ENCODE data around the gene PIK3R5. TPM values are rescaled to one million over a fixed set of nuclear protein-coding genes. Genes with fewer than 3 reads are reported as not detected.

The PIK3R5 gene
- total and polyA plus RNA-seq, 12 donors = 0.66 to 10.1 (median 2.2) TPM

- Histone ChIP-seq H3K36me3 (peaks cover 0 to 6% (median 0%) of the 10 kb centered on the region in 9 donors), H3K27me3 (peaks cover 8 to 73% (median 50%) of the 10 kb centered on the region in 7 donors), H3K4me3 (no peak overlapping the region), H3K9me3 (no peaks in the 10 kb centered on the region), H3K4me1 (peaks cover 0 to 54% (median 0%) of the 10 kb centered on the region in 9 donors), H3K27ac (no peak overlapping the region)
- no peak for TF ChIP-seq CTCF (IDR thresholded peaks at IDR 0.05)
- 88 to 89% methylated on average over 5 of the region's 5 CpGs for WGBS, 2 donors
- DNase-seq (no peak), ATAC-seq (no peak)
- intact Hi-C loops (cut with DNase I) = loop anchor here in 1 of 10 donors (10.0 kb wide), 1 partner anchor 57 kb away; no protein-coding TSS in a partner anchor
Measured at GRCh38 chr17:8961829-8962228, 3.7 kb downstream of the PIK3R5 start.

GRCh38 chr17:8960325-8961140 lies 5.0 kb downstream of the PIK3R5 start:
- Histone ChIP-seq H3K9me3 (no peaks in the 10 kb centered on the region), H3K4me1 (peaks cover 0 to 63% (median 0%) of the 10 kb centered on the region in 9 donors), H3K36me3 (peaks cover 0 to 6% (median 0%) of the 10 kb centered on the region in 9 donors), H3K4me3 (no peak overlapping the region), H3K27ac (peak overlapping the region in 1 of 10 donors; percentile 26), H3K27me3 (peaks cover 5 to 67% (median 45%) of the 10 kb centered on the region in 7 donors)
- DNase-seq (no peak), ATAC-seq (no peak)
- intact Hi-C loops (cut with DNase I) = loop anchor here in 1 of 10 donors (10.0 kb wide), 1 partner anchor 56 kb away; no protein-coding TSS in a partner anchor
- no peak for TF ChIP-seq CTCF (IDR thresholded peaks at IDR 0.05)
- WGBS, 2 donors = 68 to 69% methylated on average over 10 of the region's 10 CpGs

- intact Hi-C loops (cut with DNase I) = no loop called here
- peaks cover 0 to 6% (median 0%) of the 10 kb centered on the region in 9 donors for H3K36me3 ChIP-seq
- H3K27me3 ChIP-seq = peaks cover 0 to 67% (median 45%) of the 10 kb centered on the region in 7 donors
- no peak for TF ChIP-seq CTCF (IDR thresholded peaks at IDR 0.05)
- H3K4me1 ChIP-seq = peaks cover 0 to 74% (median 0%) of the 10 kb centered on the region in 9 donors
- no peak overlapping the region for H3K27ac ChIP-seq
- 78 to 82% methylated on average over 9 of the region's 9 CpGs for WGBS, 2 donors
- ATAC-seq (no peak), DNase-seq (no peak)
- no peak overlapping the region for H3K4me3 ChIP-seq
- no peaks in the 10 kb centered on the region for H3K9me3 ChIP-seq
Measured at GRCh38 chr17:8959312-8959918, 6.1 kb downstream of the PIK3R5 start.

GRCh38 chr17:8957721-8958120 lies 7.8 kb downstream of the PIK3R5 start:
- Histone ChIP-seq H3K27me3 (peaks cover 0 to 66% (median 51%) of the 10 kb centered on the region in 7 donors), H3K27ac (no peak overlapping the region), H3K4me3 (no peak overlapping the region), H3K36me3 (peaks cover 0 to 6% (median 0%) of the 10 kb centered on the region in 9 donors), H3K9me3 (no peaks in the 10 kb centered on the region), H3K4me1 (peaks cover 0 to 83% (median 0%) of the 10 kb centered on the region in 9 donors)
- ATAC-seq = no peak
- TF ChIP-seq CTCF (IDR thresholded peaks at IDR 0.05) = no peak
- 87% methylated on average over 8 of the region's 8 CpGs for WGBS, 2 donors
- intact Hi-C loops (cut with DNase I) = no loop called here
- DNase-seq = no peak
